Smooth muscle cell (in vitro differentiated cells): ENCODE measurements around the gene SPEG. TPM values are rescaled to one million over a fixed set of nuclear protein-coding genes. Genes with fewer than 3 reads are reported as not detected.
A peak's percentile ranks its signal among the peaks of the same experiment; 100 is the strongest.

Source experiments
- DNase-seq: peaks from one replicate; lab custom pipeline; 2025; ENCODE audit not compliant: unreplicated experiment; lab: John Stamatoyannopoulos, UW
- H2AFZ ChIP-seq: fragments of 200-600 bp; sonication (generic); 2 replicates; pipeline ENCODE4 v1.6.0; 2016; ENCODE audit warnings: antibody characterized with exemption, low read depth, mild to moderate bottlenecking
- H3F3A ChIP-seq: fragments of 200-600 bp; sonication (generic); 2 replicates; pipeline ENCODE4 v1.6.0; 2017; ENCODE audit warnings: antibody characterized with exemption, low read depth
- H3K27ac ChIP-seq: fragments of 200-600 bp; sonication (generic); 2 replicates; pipeline ENCODE4 v1.5.1; 2016; ENCODE audit warnings: low read depth, mild to moderate bottlenecking
- H3K27me3 ChIP-seq: fragments of 200-600 bp; sonication (generic); 2 replicates; pipeline ENCODE4 v1.6.1; 2016; ENCODE audit warnings: low read depth, mild to moderate bottlenecking
- H3K36me3 ChIP-seq: fragments of 200-600 bp; sonication (generic); 2 replicates; pipeline ENCODE4 v1.5.1; 2016; ENCODE audit warnings: low read depth
- H3K4me1 ChIP-seq: fragments of 200-600 bp; sonication (generic); 2 replicates; pipeline ENCODE4 v1.5.1; 2016; ENCODE audit warnings: low read depth
- H3K4me2 ChIP-seq: fragments of 200-600 bp; sonication (generic); 2 replicates; pipeline ENCODE4 v1.6.0; 2016; ENCODE audit warnings: mild to moderate bottlenecking
- H3K4me3 ChIP-seq: fragments of 200-600 bp; sonication (generic); 2 replicates; pipeline ENCODE4 v1.5.1; 2016; ENCODE audit warnings: mild to moderate bottlenecking
- H3K79me2 ChIP-seq: fragments of 200-600 bp; sonication (generic); 2 replicates; pipeline ENCODE4 v1.6.0; 2016; ENCODE audit warnings: low read depth, mild to moderate bottlenecking
- H3K9ac ChIP-seq: fragments of 200-600 bp; sonication (generic); 2 replicates; pipeline ENCODE4 v1.6.0; 2016; ENCODE audit warnings: low read depth
- H3K9me3 ChIP-seq: fragments of 200-600 bp; sonication (generic); replicated peaks from 2 replicates; pipeline ENCODE4 v1.5.1; 2016; ENCODE audit warnings: low read depth
- H4K20me1 ChIP-seq: fragments of 200-600 bp; sonication (generic); 2 replicates; pipeline ENCODE4 v1.6.0; 2016; ENCODE audit warnings: low read depth
- CTCF ChIP-seq: fragments of 200-600 bp; sonication (generic); IDR thresholded peaks from 2 replicates; pipeline ENCODE4 v1.5.1; 2017; ENCODE audit warnings: borderline replicate concordance, mild to moderate bottlenecking, antibody characterized with exemption; ENCODE audit not compliant: insufficient read depth, poor library complexity, severe bottlenecking
- WGBS: methylation state at CpG from one replicate; pipeline ENCODE4 v1.1.7; 2016; ENCODE audit warnings: low lambda C conversion rate; 5-methylcytosine and 5-hydroxymethylcytosine counted together
- polyA plus RNA-seq: library from polyadenylated mRNA; unstranded; fragments of >200 nt; fragmentation: Nextera tagmentation; extraction: Ambion mirVana; gene quantifications from 2 replicates; pipeline ENCODE4 v1.2.1, GENCODE V29; 2016
- total RNA-seq: library from RNA; depleted of rRNA; stranded (reverse); fragments of >200 nt; gene quantifications from 2 replicates; pipeline ENCODE4 v1.2.3, GENCODE V29; 2014

Gene SPEG
- total and polyA plus RNA-seq, 2 experiments from 2014 or later: 14.9 to 37.8 TPM

GRCh38 chr2:219396863-219397457 lies 37.7 kb upstream of the SPEG start:
- no peak overlapping the region for H2AFZ ChIP-seq
- H3K79me2 ChIP-seq: no peaks in the 10 kb centered on the region
- H3K36me3 ChIP-seq: no peaks in the 10 kb centered on the region
- no peak for TF ChIP-seq CTCF
- peaks cover under 1% of the 10 kb centered on the region for H3K4me1 ChIP-seq
- H4K20me1 ChIP-seq: no peaks in the 10 kb centered on the region
- H3K9ac ChIP-seq: no peak overlapping the region
- no peaks in the 10 kb centered on the region for H3K27me3 ChIP-seq
- peaks cover 19% of the 10 kb centered on the region for H3F3A ChIP-seq
- WGBS: 52% methylated on average over 6 of the region's 6 CpGs
- no peak for DNase-seq
- peak overlapping the region; percentile 62 for H3K27ac ChIP-seq
- H3K9me3 ChIP-seq: no peaks in the 10 kb centered on the region
- no peak overlapping the region for H3K4me3 ChIP-seq
- H3K4me2 ChIP-seq: peak overlapping the region; percentile 36

- H3K9ac ChIP-seq: no peak overlapping the region
- H3K4me1 ChIP-seq: peaks cover 9% of the 10 kb centered on the region
- no peaks in the 10 kb centered on the region for H3K79me2 ChIP-seq
- WGBS: 35% methylated on average over 5 of the region's 5 CpGs
- no peak overlapping the region for H2AFZ ChIP-seq
- no peaks in the 10 kb centered on the region for H3K36me3 ChIP-seq
- DNase-seq: no peak
- no peak overlapping the region for H3K4me3 ChIP-seq
- H4K20me1 ChIP-seq: no peaks in the 10 kb centered on the region
- no peak overlapping the region for H3K27ac ChIP-seq
- no peaks in the 10 kb centered on the region for H3K27me3 ChIP-seq
- peak overlapping the region; percentile 21 for H3K4me2 ChIP-seq
- no peak for TF ChIP-seq CTCF
- H3F3A ChIP-seq: peaks cover 21% of the 10 kb centered on the region
- H3K9me3 ChIP-seq: no peaks in the 10 kb centered on the region
These were observed 35.8 kb upstream of the SPEG start for GRCh38 chr2:219398721-219399363.

GRCh38 chr2:219399716-219400478 lies 34.7 kb upstream of the SPEG start:
- no peaks in the 10 kb centered on the region for H3K79me2 ChIP-seq
- peaks cover 9% of the 10 kb centered on the region for H3K4me1 ChIP-seq
- H3K27me3 ChIP-seq: no peaks in the 10 kb centered on the region
- H3K27ac ChIP-seq: peak overlapping the region; percentile 30
- H2AFZ ChIP-seq: no peak overlapping the region
- no peak for DNase-seq
- 56% methylated on average over 14 of the region's 14 CpGs for WGBS
- H3K9me3 ChIP-seq: no peaks in the 10 kb centered on the region
- H3K4me3 ChIP-seq: no peak overlapping the region
- H3K9ac ChIP-seq: no peak overlapping the region
- peak overlapping the region; percentile 54 for H3K4me2 ChIP-seq
- H3K36me3 ChIP-seq: no peaks in the 10 kb centered on the region
- peaks cover 21% of the 10 kb centered on the region for H3F3A ChIP-seq
- no peaks in the 10 kb centered on the region for H4K20me1 ChIP-seq
- no peak for TF ChIP-seq CTCF
